Heart left ventricle (tissue), 13 donors: ENCODE results near the gene ADSS1.

Experiments used
- CTCF ChIP-seq, 12 donors: fragments of 200-600 bp; sonication (generic) in 4 of 12; IDR thresholded peaks; one replicate each; pipeline versions ENCODE4 v1.5.0 to v1.8.0; 2018 to 2022; ENCODE audit warnings: antibody characterized with exemption in 12 of 12, mild to moderate bottlenecking in 5 of 12
- POLR2A ChIP-seq, 2 donors: fragments of 450-650 bp; IDR thresholded peaks; one replicate each; pipeline ENCODE4 v1.6.1; 2017; ENCODE audit warnings: antibody characterized with exemption in 2 of 2, mild to moderate bottlenecking in 2 of 2, moderate library complexity in 2 of 2
- donor health status: ischemic (EF 13 %, LVEDD 7.1; RV severe dilation, severe dysfunction).
- donor health status: DM: no; HTN: yes; CAD: no.
- donor health status: DM: no; HTN: no; CAD: no.
- donor health status: ischemic (EF 25% LVEDD 6.9; RV normal size, moderate dysfunction).
- donor health status: ischemic (EF 25% LVEDD 5.7; RV mildly dilated, moderate dysfunction).
- donor health status: ischemic (EF 35%, LVEDD 5.7; RV mildly dilated, moderate dysfunction).
- donor health status: nonischemic (EF 11% LVEDD 7.7; RV severe dilation, severe dysfunction).
- donor health status: DM: yes; HTN: yes; CAD: no.
- donor health status: PGD.
- donor health status: ischemic (EF 29% LVEDD 5.4; RV normal size, mild dysfunction).
- donor health status: nonischemic (EF 23%, LVEDD 6.1; RV moderate dilation, normal function).

DNA sequence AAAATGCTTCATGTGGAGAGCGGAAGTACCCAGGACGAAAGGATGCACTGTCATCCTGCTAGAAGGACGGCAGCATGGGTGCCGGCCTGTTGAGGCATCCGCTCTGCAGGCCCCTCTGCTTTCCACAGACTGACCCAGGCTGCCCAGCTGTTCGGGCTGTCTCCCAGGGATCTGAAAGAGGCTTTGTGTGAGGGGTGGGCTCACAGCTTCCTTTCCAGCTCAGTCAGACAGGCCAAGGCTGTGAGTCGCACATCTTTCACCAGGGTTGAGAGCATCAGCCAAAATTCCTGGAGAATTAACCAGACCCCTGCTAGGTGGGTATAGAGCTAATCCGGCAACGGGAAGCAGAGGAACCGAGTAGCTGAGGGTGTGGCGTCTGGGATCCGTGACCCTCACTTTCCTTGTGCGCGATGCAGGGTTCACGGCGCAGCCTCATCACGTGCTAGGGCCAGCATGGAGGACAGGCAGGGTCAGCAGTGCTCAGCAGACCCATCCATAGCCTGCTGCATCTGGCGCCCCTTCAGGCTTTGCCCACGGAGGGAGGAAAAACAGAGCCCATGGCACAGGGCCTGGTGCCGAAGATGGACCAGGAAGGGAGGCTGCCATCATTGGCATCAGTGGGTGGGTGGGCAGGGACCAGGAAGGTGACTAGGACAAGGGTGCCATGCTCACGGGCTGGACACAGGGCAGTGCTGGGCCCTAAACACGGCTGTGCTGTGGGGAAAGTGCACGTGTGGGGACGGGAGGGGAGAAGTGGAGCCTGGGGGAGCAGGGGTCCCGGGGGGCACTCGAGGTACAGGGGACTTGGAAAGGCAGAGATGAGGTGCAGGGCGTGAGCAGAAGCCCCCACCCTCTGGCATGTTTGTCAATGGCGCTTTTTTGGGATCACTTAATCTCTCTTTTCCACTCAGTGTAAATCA is 19.7 kb downstream of the ADSS1 start:
- no peak for TF ChIP-seq POLR2A (IDR thresholded peaks at IDR 0.05)
- no peak for TF ChIP-seq CTCF (IDR thresholded peaks at IDR 0.05)
